Mesendoderm (in vitro differentiated cells): ENCODE results near the gene KCNJ6.

Experiments
- DNase-seq: peaks from one replicate; pipeline ENCODE4 v3.0.0; 2013
- H2AK5ac ChIP-seq: 2 replicates; pipeline ENCODE4 v1.6.1; 2013; ENCODE audit warnings: low read length, inconsistent platforms
- H2BK120ac ChIP-seq: 2 replicates; pipeline ENCODE4 v1.6.1; 2013; ENCODE audit warnings: low read depth, mild to moderate bottlenecking, low read length, moderate library complexity, mixed read lengths
- H2BK15ac ChIP-seq: replicated peaks from 2 replicates; pipeline ENCODE4 v1.6.1; 2013; ENCODE audit warnings: low read depth, mild to moderate bottlenecking, moderate library complexity
- H2BK5ac ChIP-seq: 2 replicates; pipeline ENCODE4 v1.6.1; 2013; ENCODE audit warnings: low read length, inconsistent platforms
- H3K18ac ChIP-seq: 2 replicates; pipeline ENCODE4 v1.6.1; 2013; ENCODE audit warnings: mild to moderate bottlenecking, low read length, mixed read lengths
- H3K23ac ChIP-seq: one replicate; pipeline ENCODE4 v1.6.1; 2013; ENCODE audit warnings: low read length
- H3K27ac ChIP-seq: 2 replicates; pipeline ENCODE4 v1.5.1; 2013; ENCODE audit warnings: low read depth, mild to moderate bottlenecking, inconsistent platforms, low read length, moderate library complexity
- H3K27me3 ChIP-seq: 2 replicates; pipeline ENCODE4 v1.6.1; 2013; ENCODE audit warnings: low read length, control low read depth, mild to moderate bottlenecking, inconsistent platforms; ENCODE audit not compliant: insufficient read depth, poor library complexity
- H3K36me3 ChIP-seq: 2 replicates; pipeline ENCODE4 v1.6.1; 2013; ENCODE audit warnings: low read length, inconsistent platforms; ENCODE audit not compliant: control insufficient read depth, insufficient read depth
- H3K4ac ChIP-seq: one replicate; pipeline ENCODE4 v1.6.1; 2013; ENCODE audit warnings: low read depth, mild to moderate bottlenecking, low read length, moderate library complexity
- H3K4me1 ChIP-seq: 2 replicates; pipeline ENCODE4 v1.6.1; 2013; ENCODE audit warnings: low read depth, low read length, inconsistent platforms; ENCODE audit not compliant: control insufficient read depth
- H3K4me2 ChIP-seq: 2 replicates; pipeline ENCODE4 v1.6.1; 2013; ENCODE audit warnings: low read length
- H3K4me3 ChIP-seq: 2 replicates; pipeline ENCODE4 v1.5.1; 2013; ENCODE audit warnings: mild to moderate bottlenecking, low read length
- H3K56ac ChIP-seq: one replicate; pipeline ENCODE4 v1.6.1; 2013; ENCODE audit warnings: low read length
- H3K79me1 ChIP-seq: 2 replicates; pipeline ENCODE4 v1.6.1; 2013; ENCODE audit warnings: low read length, inconsistent platforms
- H3K79me2 ChIP-seq: 2 replicates; pipeline ENCODE4 v1.6.1; 2013; ENCODE audit warnings: mild to moderate bottlenecking, low read length; ENCODE audit not compliant: control insufficient read depth, insufficient read depth
- H3K9ac ChIP-seq: 2 replicates; pipeline ENCODE4 v1.6.1; 2013; ENCODE audit warnings: low read length, inconsistent platforms
- H4K5ac ChIP-seq: one replicate; pipeline ENCODE4 v1.6.1; 2013; ENCODE audit warnings: low read length
- H4K8ac ChIP-seq: one replicate; pipeline ENCODE4 v1.6.1; 2013; ENCODE audit warnings: low read depth, mild to moderate bottlenecking, control low read depth, low read length, moderate library complexity
- WGBS: extraction: QIAGEN DNeasy Blood & Tissue Kit; methylation state at CpG from one replicate; pipeline ENCODE4 v1.1.7; 2013; ENCODE audit warnings: low lambda C conversion rate, missing lambda C conversion rate; ENCODE audit not compliant: insufficient coverage; ENCODE audit errors: extremely low coverage; 5-methylcytosine and 5-hydroxymethylcytosine counted together

The KCNJ6 gene

GRCh38 chr21:37737996-37738395 lies 178.3 kb downstream of the KCNJ6 start:
- Histone ChIP-seq H2BK15ac (no peak overlapping the region), H3K79me2 (no peaks in the 10 kb centered on the region), H2BK5ac (no peak overlapping the region), H3K9ac (no peak overlapping the region), H4K8ac (no peak overlapping the region), H3K4me2 (no peak overlapping the region), H4K5ac (no peak overlapping the region), H3K27ac (no peak overlapping the region), H3K23ac (no peak overlapping the region), H3K56ac (no peak overlapping the region), H2AK5ac (no peak overlapping the region), H3K79me1 (no peaks in the 10 kb centered on the region), H2BK120ac (no peak overlapping the region), H3K4ac (no peak overlapping the region), H3K27me3 (no peaks in the 10 kb centered on the region), H3K4me3 (no peak overlapping the region), H3K4me1 (no peaks in the 10 kb centered on the region), H3K36me3 (no peaks in the 10 kb centered on the region), H3K18ac (no peak overlapping the region)
- DNase-seq, result no peak
- no CpG with 5 or more reads among the region's 2 CpGs for WGBS

GRCh38 chr21:37737507-37737906 lies 178.8 kb downstream of the KCNJ6 start:
- Histone ChIP-seq H3K56ac (no peak overlapping the region), H2AK5ac (no peak overlapping the region), H3K27ac (no peak overlapping the region), H3K23ac (no peak overlapping the region), H3K4me2 (no peak overlapping the region), H4K8ac (no peak overlapping the region), H3K27me3 (no peaks in the 10 kb centered on the region), H3K9ac (no peak overlapping the region), H3K79me1 (no peaks in the 10 kb centered on the region), H2BK15ac (no peak overlapping the region), H3K79me2 (no peaks in the 10 kb centered on the region), H3K36me3 (no peaks in the 10 kb centered on the region), H3K18ac (no peak overlapping the region), H2BK5ac (no peak overlapping the region), H3K4me3 (no peak overlapping the region), H3K4me1 (no peaks in the 10 kb centered on the region), H2BK120ac (no peak overlapping the region), H3K4ac (no peak overlapping the region), H4K5ac (no peak overlapping the region)
- no CpG with 5 or more reads among the region's 4 CpGs for WGBS
- no peak for DNase-seq

GRCh38 chr21:37734846-37735245 lies 181.4 kb downstream of the KCNJ6 start:
- H2AK5ac ChIP-seq, result no peak overlapping the region
- no peak overlapping the region for H2BK120ac ChIP-seq
- H3K4me1 ChIP-seq, result no peaks in the 10 kb centered on the region
- no peak overlapping the region for H2BK15ac ChIP-seq
- H3K9ac ChIP-seq, result no peak overlapping the region
- H3K18ac ChIP-seq, result no peak overlapping the region
- no peak overlapping the region for H4K5ac ChIP-seq
- H3K79me2 ChIP-seq, result no peaks in the 10 kb centered on the region
- H3K79me1 ChIP-seq, result no peaks in the 10 kb centered on the region
- H4K8ac ChIP-seq, result no peak overlapping the region
- H2BK5ac ChIP-seq, result no peak overlapping the region
- no peak overlapping the region for H3K4me3 ChIP-seq
- no peaks in the 10 kb centered on the region for H3K36me3 ChIP-seq
- no CpG with 5 or more reads among the region's 10 CpGs for whole genome bisulfite sequencing
- no peaks in the 10 kb centered on the region for H3K27me3 ChIP-seq
- H3K56ac ChIP-seq, result no peak overlapping the region
- H3K23ac ChIP-seq, result no peak overlapping the region
- no peak overlapping the region for H3K4me2 ChIP-seq
- no peak overlapping the region for H3K27ac ChIP-seq
- no peak for DNase-seq
- no peak overlapping the region for H3K4ac ChIP-seq

- Histone ChIP-seq H2BK120ac (no peak overlapping the region), H3K9ac (no peak overlapping the region), H2AK5ac (no peak overlapping the region), H3K36me3 (no peaks in the 10 kb centered on the region), H3K4ac (no peak overlapping the region), H3K79me1 (no peaks in the 10 kb centered on the region), H3K56ac (no peak overlapping the region), H3K4me2 (no peak overlapping the region), H4K8ac (no peak overlapping the region), H3K23ac (no peak overlapping the region), H2BK15ac (no peak overlapping the region), H3K18ac (no peak overlapping the region), H3K27ac (no peak overlapping the region), H4K5ac (no peak overlapping the region), H3K79me2 (no peaks in the 10 kb centered on the region), H3K4me3 (no peak overlapping the region), H2BK5ac (no peak overlapping the region), H3K27me3 (no peaks in the 10 kb centered on the region), H3K4me1 (no peaks in the 10 kb centered on the region)
- no peak for DNase-seq
- WGBS, result no CpG with 5 or more reads among the region's 4 CpGs
These were observed 183.3 kb downstream of the KCNJ6 start for GRCh38 chr21:37732927-37733326.

GRCh38 chr21:37724201-37724600 lies 192.1 kb downstream of the KCNJ6 start:
- Histone ChIP-seq H4K5ac (no peak overlapping the region), H3K18ac (no peak overlapping the region), H3K27me3 (no peaks in the 10 kb centered on the region), H3K27ac (no peak overlapping the region), H3K4me3 (no peak overlapping the region), H3K36me3 (no peaks in the 10 kb centered on the region), H2BK15ac (no peak overlapping the region), H3K56ac (no peak overlapping the region), H3K4me1 (no peaks in the 10 kb centered on the region), H2BK5ac (no peak overlapping the region), H2AK5ac (no peak overlapping the region), H4K8ac (no peak overlapping the region), H3K9ac (no peak overlapping the region), H3K23ac (no peak overlapping the region), H3K79me1 (no peaks in the 10 kb centered on the region), H3K4ac (no peak overlapping the region), H2BK120ac (no peak overlapping the region), H3K4me2 (no peak overlapping the region), H3K79me2 (no peaks in the 10 kb centered on the region)
- no CpG with 5 or more reads among the region's 6 CpGs for WGBS
- no peak for DNase-seq

- no CpG with 5 or more reads among the region's 4 CpGs for WGBS
These were observed 198.7 kb downstream of the KCNJ6 start for GRCh38 chr21:37717534-37717933.

More at GRCh38 chr21:37717534-37717933, 198.7 kb downstream of the KCNJ6 start:
- no peaks in the 10 kb centered on the region for H3K27me3 ChIP-seq
- no peak overlapping the region for H3K23ac ChIP-seq
- H2BK120ac ChIP-seq, result no peak overlapping the region
- no peak overlapping the region for H4K5ac ChIP-seq
- no peak overlapping the region for H2BK5ac ChIP-seq
- H2BK15ac ChIP-seq, result no peak overlapping the region
- H3K56ac ChIP-seq, result no peak overlapping the region
- no peaks in the 10 kb centered on the region for H3K4me1 ChIP-seq
- H2AK5ac ChIP-seq, result no peak overlapping the region
- no peak overlapping the region for H3K4ac ChIP-seq
- no peak overlapping the region for H3K4me2 ChIP-seq
- no peaks in the 10 kb centered on the region for H3K79me2 ChIP-seq
- no peak overlapping the region for H3K4me3 ChIP-seq
- no peak overlapping the region for H3K27ac ChIP-seq
- H3K79me1 ChIP-seq, result no peaks in the 10 kb centered on the region
- no peak overlapping the region for H4K8ac ChIP-seq
- no peaks in the 10 kb centered on the region for H3K36me3 ChIP-seq
- no peak overlapping the region for H3K18ac ChIP-seq
- DNase-seq, result no peak
- H3K9ac ChIP-seq, result no peak overlapping the region
